GM12801 (cell line): ENCODE measurements around the gene ZNF90.

Experiments used
- TF ChIP-seq, protein P1 (sequence below): IDR thresholded peaks from one replicate; pipeline ENCODE4 v1.5.1; 2011; ENCODE audit warnings: control low read depth; ENCODE audit not compliant: insufficient read length; ENCODE audit errors: extremely low read depth

ZNF90 gene

DNA sequence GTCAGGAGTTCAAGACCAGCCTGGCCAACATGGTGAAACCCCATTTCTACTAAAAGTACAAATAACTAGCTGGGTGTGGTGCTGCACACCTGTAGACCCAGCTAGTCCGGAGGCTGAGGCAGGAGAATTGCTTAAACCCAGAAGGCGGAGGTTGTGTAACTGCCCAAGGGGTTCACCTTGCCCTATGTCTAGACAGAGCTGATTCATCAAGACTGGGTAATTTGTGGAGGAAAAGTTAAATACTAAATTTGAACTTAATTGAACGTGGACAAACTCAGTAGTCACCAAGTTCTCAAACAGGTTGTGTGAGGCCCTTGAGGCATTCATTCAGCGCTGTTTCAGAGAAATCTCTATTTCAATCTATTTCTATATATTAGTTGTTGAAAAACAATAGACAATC is 75.5 kb downstream of the ZNF90 start:
- TF ChIP-seq, protein P1, sequence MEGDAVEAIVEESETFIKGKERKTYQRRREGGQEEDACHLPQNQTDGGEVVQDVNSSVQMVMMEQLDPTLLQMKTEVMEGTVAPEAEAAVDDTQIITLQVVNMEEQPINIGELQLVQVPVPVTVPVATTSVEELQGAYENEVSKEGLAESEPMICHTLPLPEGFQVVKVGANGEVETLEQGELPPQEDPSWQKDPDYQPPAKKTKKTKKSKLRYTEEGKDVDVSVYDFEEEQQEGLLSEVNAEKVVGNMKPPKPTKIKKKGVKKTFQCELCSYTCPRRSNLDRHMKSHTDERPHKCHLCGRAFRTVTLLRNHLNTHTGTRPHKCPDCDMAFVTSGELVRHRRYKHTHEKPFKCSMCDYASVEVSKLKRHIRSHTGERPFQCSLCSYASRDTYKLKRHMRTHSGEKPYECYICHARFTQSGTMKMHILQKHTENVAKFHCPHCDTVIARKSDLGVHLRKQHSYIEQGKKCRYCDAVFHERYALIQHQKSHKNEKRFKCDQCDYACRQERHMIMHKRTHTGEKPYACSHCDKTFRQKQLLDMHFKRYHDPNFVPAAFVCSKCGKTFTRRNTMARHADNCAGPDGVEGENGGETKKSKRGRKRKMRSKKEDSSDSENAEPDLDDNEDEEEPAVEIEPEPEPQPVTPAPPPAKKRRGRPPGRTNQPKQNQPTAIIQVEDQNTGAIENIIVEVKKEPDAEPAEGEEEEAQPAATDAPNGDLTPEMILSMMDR, result no peak

DNA sequence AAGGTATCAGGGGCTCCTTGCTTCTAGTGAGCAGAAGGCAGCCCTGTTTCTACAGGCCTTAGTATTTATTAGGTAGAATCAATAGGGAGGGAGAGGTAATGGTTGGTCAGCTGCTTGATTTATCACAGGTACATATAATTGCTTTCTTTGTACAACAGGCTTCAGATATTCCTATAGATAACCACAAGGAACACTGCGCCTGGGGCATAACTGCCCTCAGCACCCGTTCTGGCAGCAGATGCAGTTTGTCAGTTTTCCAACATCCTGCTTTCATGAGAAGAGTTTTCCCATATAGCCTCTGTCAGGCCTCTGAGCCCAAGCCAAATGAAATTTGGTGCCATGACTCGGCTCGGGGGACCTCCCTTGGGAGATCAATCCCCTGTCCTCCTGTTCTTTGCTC is 76.8 kb downstream of the ZNF90 start:
- TF ChIP-seq, protein P1, result no peak

DNA sequence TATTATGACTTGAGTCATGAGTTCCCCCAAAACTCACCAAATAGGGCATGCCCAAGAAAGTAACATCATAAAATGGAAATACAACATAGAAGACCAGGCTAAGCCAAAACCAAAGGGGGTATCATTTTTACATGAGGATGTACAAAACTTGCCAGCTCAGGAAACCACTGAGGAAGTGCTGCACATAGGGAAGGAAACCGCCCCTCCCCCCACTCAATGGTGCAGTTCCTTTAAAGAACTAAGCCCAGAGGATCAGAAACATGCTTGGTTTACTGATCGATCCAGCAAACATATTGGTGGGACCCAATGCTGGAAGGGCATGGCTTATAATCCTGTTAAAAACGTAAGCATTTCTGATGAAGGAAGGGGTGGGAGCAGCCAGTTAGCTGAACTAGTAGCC is 85.0 kb downstream of the ZNF90 start:
- TF ChIP-seq, protein P1, result no peak

DNA sequence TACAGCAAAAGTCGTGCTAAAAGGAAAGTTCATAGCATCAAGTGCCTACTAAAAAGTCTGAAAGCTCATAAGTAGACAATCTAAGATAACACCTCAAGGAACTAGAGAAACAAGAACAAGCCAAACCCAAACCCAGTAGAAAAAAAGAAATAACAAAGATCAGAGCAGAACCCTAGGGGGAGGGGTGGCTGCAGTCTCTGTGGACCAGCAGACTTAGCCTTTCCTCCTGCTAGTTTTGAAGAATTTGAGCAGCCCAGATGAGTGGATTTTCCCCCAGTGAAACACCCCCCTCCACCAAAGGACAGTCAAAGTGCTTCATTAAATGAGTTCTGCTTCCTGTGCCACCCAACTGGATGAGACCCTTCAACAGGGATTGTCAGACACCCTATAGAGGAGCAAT is 86.7 kb downstream of the ZNF90 start:
- TF ChIP-seq, protein P1, result no peak

DNA sequence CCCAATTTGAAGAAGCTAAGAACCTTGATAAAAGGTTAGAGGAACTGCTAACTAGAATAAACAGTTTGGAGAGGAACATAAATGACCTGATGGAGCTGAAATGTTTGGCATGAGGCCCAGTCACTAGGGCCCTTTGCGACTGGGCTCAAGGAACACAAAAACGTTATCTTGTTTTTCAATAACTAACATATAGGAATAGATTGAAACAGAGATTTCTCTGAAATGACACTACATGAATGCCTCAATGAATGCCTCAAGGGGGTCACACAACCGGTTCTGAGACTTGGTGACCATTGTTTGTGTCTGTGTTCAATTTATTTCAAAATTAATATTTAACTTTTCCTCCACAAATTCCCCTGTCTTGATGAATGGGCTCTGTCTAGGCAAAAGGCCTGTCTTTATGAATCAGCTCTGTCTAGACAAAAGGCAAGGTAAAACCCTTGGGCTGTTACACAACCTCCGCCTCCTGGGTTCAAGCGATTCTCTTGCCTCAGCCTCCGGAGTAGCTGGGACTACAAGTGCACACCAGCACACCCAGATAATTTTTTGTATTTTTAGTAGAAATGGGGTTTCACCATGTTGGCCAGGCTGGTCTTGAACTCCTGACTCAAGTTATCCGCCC is 88.3 kb downstream of the ZNF90 start:
- TF ChIP-seq, protein P1, result no peak

DNA sequence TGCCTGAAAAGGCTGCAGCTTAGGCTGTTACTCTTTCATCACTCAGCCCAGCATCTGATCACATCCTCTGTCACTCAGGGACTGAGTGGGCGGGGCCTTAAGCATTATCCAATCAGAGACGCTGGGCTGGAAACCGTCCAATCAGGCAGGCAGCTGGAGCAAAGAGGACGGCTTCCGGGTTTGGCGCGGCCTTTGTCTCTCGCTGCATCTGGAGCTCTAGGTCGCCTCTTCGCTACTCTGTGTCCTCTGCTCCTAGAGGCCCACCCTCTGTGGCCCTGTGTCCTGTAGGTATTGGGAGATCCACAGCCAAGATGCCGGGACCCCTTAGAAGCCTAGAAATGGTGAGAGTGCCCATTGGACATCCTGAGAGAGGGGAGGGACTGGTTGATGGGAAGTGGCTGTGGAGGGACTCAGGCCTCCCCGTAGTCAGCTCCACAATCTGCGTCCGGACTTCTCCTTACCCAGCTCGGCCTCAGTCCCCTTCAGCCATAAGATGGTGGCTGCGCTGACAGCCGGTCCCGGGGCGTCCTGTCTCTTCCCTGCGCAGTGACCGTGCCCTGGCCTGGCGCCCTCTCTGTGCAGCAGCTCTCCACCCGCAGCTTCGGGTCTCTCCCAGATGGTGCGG is 89.3 kb downstream of the ZNF90 start, which contains the start of gene ZNF486:
Gene ZNF486 (plus strand): TSS at position 195 of the 625 bp plus-strand sequence. CDS start 117 bp downstream, at position 312.
- TF ChIP-seq, protein P1, result no peak

DNA sequence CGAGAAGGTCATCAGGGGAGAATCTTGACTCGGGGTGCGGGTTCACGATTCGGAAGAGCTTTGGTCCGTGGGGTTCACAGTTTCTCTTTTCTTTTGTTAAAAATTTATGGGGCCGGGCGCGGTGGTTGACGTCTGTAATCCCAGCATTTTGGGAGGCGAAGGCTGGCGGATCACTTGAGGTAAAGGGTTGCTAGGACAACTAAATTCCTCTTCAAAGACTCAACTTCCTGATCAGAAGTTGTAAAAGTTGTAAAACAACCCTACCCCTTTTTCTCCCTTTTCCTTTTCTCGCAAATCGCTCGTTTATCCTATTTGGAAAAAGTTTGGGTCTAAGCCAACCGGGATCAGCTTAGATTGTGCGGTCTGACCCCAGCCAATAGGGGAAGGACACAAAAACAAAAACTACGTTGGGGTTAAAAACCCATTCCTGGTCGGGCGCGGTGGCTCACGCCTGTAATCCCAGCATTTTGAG is 89.9 kb downstream of the ZNF90 start:
- TF ChIP-seq, protein P1, result no peak
